ENCODE data around the gene YARS2.

DNA sequence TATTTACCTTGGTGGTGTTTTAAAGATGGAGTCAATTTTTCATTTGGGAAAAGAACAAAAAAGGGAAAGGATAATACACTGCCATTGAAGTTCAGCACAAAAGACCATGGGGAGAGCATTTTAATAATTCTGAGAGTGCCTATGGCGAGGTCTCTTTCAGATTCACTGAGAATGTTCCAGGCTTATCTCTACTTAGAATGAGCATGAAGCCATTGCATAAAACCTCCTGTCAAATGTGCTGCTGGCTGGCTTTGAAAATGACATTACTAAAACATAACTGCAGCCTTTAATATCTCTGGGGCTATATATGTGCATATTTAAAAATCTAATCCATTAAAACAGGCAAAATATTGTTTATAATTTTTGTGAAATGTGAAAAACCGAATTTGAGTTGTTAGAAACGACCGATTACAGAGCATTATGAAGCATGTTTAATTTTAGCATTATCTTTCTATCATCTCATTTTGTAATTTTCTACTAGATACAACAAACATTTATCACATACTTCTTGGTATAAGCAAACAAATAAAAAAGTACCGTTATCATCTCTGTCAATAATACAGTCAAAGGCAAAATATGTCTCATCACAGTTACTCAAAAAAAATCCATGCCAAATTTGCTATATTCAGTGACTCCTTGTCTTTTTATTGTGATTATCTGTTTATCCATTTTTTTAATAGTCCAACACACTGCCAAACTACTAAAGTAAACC lies 45.7 kb upstream of the YARS2 start:
- TF ChIP-seq SP1 (IDR thresholded peaks at IDR 0.05) (no peak), BHLHE40 (IDR thresholded peaks at IDR 0.05; ENCODE audit: borderline replicate concordance) (no peak), FOXM1 (IDR thresholded peaks at IDR 0.05; ENCODE audit: borderline replicate concordance) (no peak), SUZ12 (IDR thresholded peaks at IDR 0.05) (no peak), TARDBP (IDR thresholded peaks at IDR 0.05) (no peak), ELF4 (IDR thresholded peaks at IDR 0.05) (no peak), FOXA1 (IDR thresholded peaks at IDR 0.05) (no peak), NFRKB (IDR thresholded peaks at IDR 0.05) (no peak), HDGF (IDR thresholded peaks at IDR 0.05; ENCODE audit: borderline replicate concordance) (no peak)
- TF ChIP-seq, protein P1, sequence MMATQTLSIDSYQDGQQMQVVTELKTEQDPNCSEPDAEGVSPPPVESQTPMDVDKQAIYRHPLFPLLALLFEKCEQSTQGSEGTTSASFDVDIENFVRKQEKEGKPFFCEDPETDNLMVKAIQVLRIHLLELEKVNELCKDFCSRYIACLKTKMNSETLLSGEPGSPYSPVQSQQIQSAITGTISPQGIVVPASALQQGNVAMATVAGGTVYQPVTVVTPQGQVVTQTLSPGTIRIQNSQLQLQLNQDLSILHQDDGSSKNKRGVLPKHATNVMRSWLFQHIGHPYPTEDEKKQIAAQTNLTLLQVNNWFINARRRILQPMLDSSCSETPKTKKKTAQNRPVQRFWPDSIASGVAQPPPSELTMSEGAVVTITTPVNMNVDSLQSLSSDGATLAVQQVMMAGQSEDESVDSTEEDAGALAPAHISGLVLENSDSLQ (IDR thresholded peaks at IDR 0.05), result no peak

Measured in HEK293T (cell line).